ENCODE measurements around the gene FSTL4.

- TF ChIP-seq POLR2A (IDR thresholded peaks at IDR 0.05), result no peak
- no peak for TF ChIP-seq CTCF (IDR thresholded peaks at IDR 0.05)
These were observed 286.0 kb downstream of the FSTL4 start for GRCh38 chr5:133326361-133326760.

Measured in prostate gland (tissue), 2 donors.